Ovary (tissue), 3 donors: ENCODE results near the gene SLC36A3.

Experiments
- CTCF ChIP-seq, 3 donors: fragments of 450-650 bp in 2 of 3; fragments of 200-600 bp in 1 of 3; IDR thresholded peaks; one replicate each; pipeline versions ENCODE4 v1.5.1 to v1.8.0; 2016 to 2022; ENCODE audit warnings: antibody characterized with exemption in 3 of 3, mild to moderate bottlenecking in 1 of 3
- EP300 ChIP-seq: sonication (generic); formaldehyde crosslinking; IDR thresholded peaks from one replicate; pipeline ENCODE4 v1.6.1; 2017; ENCODE audit warnings: antibody characterized with exemption
- POLR2A ChIP-seq: fragments of 450-650 bp; IDR thresholded peaks from one replicate; pipeline ENCODE4 v1.6.1; 2017; ENCODE audit warnings: antibody characterized with exemption, mild to moderate bottlenecking, moderate library complexity
- donor health status: DM: no; HTN: no; CAD: no.

GRCh38 chr5:151262532-151262931 is 41.0 kb downstream of the SLC36A3 start:
- no peak for TF ChIP-seq EP300
- no peak for TF ChIP-seq CTCF (IDR thresholded peaks at IDR 0.05)
- TF ChIP-seq POLR2A, result no peak
